HCT116 (cell line): ENCODE data around the gene ZNF575. TPM values are rescaled to one million over a fixed set of nuclear protein-coding genes. Genes with fewer than 3 reads are reported as not detected.

Source experiments
- ATAC-seq: fragments of 200-7000 bp; cut with Tn5 transposase; 2 replicates; pipeline ENCODE4 v1.9.1; 2020; ENCODE audit warnings: mild to moderate bottlenecking, moderate library complexity
- BruUV-seq: library from RNA; stranded (reverse); fragments of 400-500 nt; replicated peaks from 2 replicates; lab custom pipeline; 2021; lab: Mats Ljungman, UMichigan
- CTCF ChIA-PET: fragments of 300-600 bp; sonication (Branson Sonifier 250); formaldehyde crosslinking; loops from one replicate; lab custom pipeline; 2021; ENCODE audit warnings: antibody characterized with exemption; lab: Charles Lee
- POLR2A ChIA-PET: fragments of 300-600, 350-600 bp; sonication (Branson Sonifier 250); formaldehyde crosslinking; loops from one replicate; lab custom pipeline; 2021; ENCODE audit warnings: antibody characterized with exemption; lab: Charles Lee
- RAD21 ChIA-PET, 2 experiments: fragments of 300-600 bp; sonication (Branson Sonifier 250); formaldehyde crosslinking; loops; one replicate each; lab custom pipeline; 2023; ENCODE audit warnings: low total read pairs in 2 of 2; ENCODE audit not compliant: uncharacterized antibody in 2 of 2, unreplicated experiment in 2 of 2, low non-redundant PET in 1 of 2; lab: Charles Lee
- DNase-seq: peaks from one replicate; pipeline ENCODE4 v3.0.0-alpha.2; 2010; ENCODE audit warnings: low read depth, low spot score
- H2AFZ ChIP-seq: fragments of 200-600 bp; shearing (Covaris generic), sonication (generic); 2 replicates; pipeline ENCODE4 v1.6.1; 2017; ENCODE audit warnings: low read depth, mixed run types, mixed read lengths, antibody characterized with exemption, low read length; ENCODE audit not compliant: poor library complexity, severe bottlenecking
- H3K27ac ChIP-seq: 2 replicates; pipeline ENCODE4 v1.5.1; 2012; ENCODE audit warnings: low read depth, low read length
- H3K27me3 ChIP-seq: fragments of 200-600 bp; sonication (generic); 2 replicates; pipeline ENCODE4 v1.6.1; 2016; ENCODE audit warnings: mixed run types, low read length, mixed read lengths; ENCODE audit not compliant: insufficient read depth
- H3K36me3 ChIP-seq, 2 experiments: fragments of 200-500 bp in 1 of 2; fragments of 200-600 bp in 1 of 2; sonication (Bioruptor generic) in 1 of 2; sonication (generic) in 1 of 2; 2 replicates each; pipeline versions ENCODE4 v1.5.1 to v1.6.1; 2014 to 2016; ENCODE audit warnings: low read length in 2 of 2, inconsistent platforms in 1 of 2, mixed read lengths in 1 of 2, mixed run types in 1 of 2; ENCODE audit not compliant: insufficient read depth in 2 of 2, control insufficient read depth in 1 of 2
- H3K4me1 ChIP-seq, 2 experiments: fragments of 200-600 bp in 1 of 2; sonication (generic) in 1 of 2; 2 replicates each; pipeline versions ENCODE4 v1.5.1 to v1.6.1; 2012 to 2017; ENCODE audit warnings: low read length in 2 of 2, inconsistent platforms in 1 of 2, mild to moderate bottlenecking in 1 of 2, mixed read lengths in 1 of 2, mixed run types in 1 of 2, moderate library complexity in 1 of 2; ENCODE audit not compliant: insufficient read depth in 2 of 2, control insufficient read depth in 1 of 2
- H3K4me2 ChIP-seq: fragments of 200-600 bp; sonication (generic); 2 replicates; pipeline ENCODE4 v1.6.1; 2017; ENCODE audit warnings: mixed run types, low read length, mixed read lengths
- H3K4me3 ChIP-seq, 2 experiments: fragments of 200-600 bp in 1 of 2; sonication (generic) in 1 of 2; replicated peaks in 1 of 2; 2 replicates each; pipeline ENCODE4 v1.5.1; 2011 to 2016; ENCODE audit warnings: low read length in 2 of 2, control low read depth in 1 of 2, low read depth in 1 of 2, mild to moderate bottlenecking in 1 of 2, mixed read lengths in 1 of 2, mixed run types in 1 of 2
- H3K79me2 ChIP-seq: fragments of 200-600 bp; sonication (generic); 2 replicates; pipeline ENCODE4 v1.6.1; 2017; ENCODE audit warnings: mild to moderate bottlenecking, mixed run types, low read length, moderate library complexity, mixed read lengths; ENCODE audit not compliant: insufficient read depth
- H3K9ac ChIP-seq: fragments of 200-600 bp; sonication (generic); 2 replicates; pipeline ENCODE4 v1.6.1; 2016; ENCODE audit warnings: low read length, mixed read lengths
- H3K9me2 ChIP-seq: fragments of 200-600 bp; sonication (generic), shearing (Covaris generic); 2 replicates; pipeline ENCODE4 v1.6.1; 2017; ENCODE audit warnings: mixed run types, mild to moderate bottlenecking, moderate library complexity; ENCODE audit not compliant: insufficient read depth
- H3K9me3 ChIP-seq, 2 experiments: fragments of 200-500 bp in 1 of 2; fragments of 200-600 bp in 1 of 2; sonication (Bioruptor generic) in 1 of 2; sonication (generic) in 1 of 2; 2 replicates each; pipeline ENCODE4 v1.6.1; 2014 to 2017; ENCODE audit warnings: low read length in 2 of 2, mixed read lengths in 2 of 2, inconsistent platforms in 1 of 2, low read depth in 1 of 2, mild to moderate bottlenecking in 1 of 2, mixed run types in 1 of 2, moderate library complexity in 1 of 2; ENCODE audit not compliant: control insufficient read depth in 1 of 2, insufficient read depth in 1 of 2
- H4K20me1 ChIP-seq: fragments of 200-600 bp; sonication (generic), shearing (Covaris generic); 2 replicates; pipeline ENCODE4 v1.6.1; 2017; ENCODE audit warnings: mixed run types, mild to moderate bottlenecking, moderate library complexity; ENCODE audit not compliant: insufficient read depth
- ATF3 ChIP-seq: IDR thresholded peaks from 2 replicates; pipeline ENCODE4 v1.6.1; 2012
- EGR1 ChIP-seq: IDR thresholded peaks from 2 replicates; pipeline ENCODE4 v1.6.1; 2012; ENCODE audit warnings: low read depth
- EZH2 ChIP-seq: fragments of 200-600 bp; sonication (generic); IDR thresholded peaks from 2 replicates; pipeline ENCODE4 v1.6.1; 2017; ENCODE audit warnings: antibody characterized with exemption, mixed run types
- FOSL1 ChIP-seq: IDR thresholded peaks from 2 replicates; pipeline ENCODE4 v1.6.1; 2012; ENCODE audit warnings: low read depth
- POLR2A ChIP-seq: IDR thresholded peaks from 2 replicates; pipeline ENCODE4 v1.7.0; 2011; ENCODE audit warnings: borderline replicate concordance; ENCODE audit not compliant: insufficient read depth, insufficient read length; ENCODE audit errors: extremely low read depth
- POLR2AphosphoS5 ChIP-seq: IDR thresholded peaks from 2 replicates; pipeline ENCODE4 v1.6.1; 2011; ENCODE audit warnings: mild to moderate bottlenecking, low read depth, low read length, moderate library complexity
- RAD21 ChIP-seq: IDR thresholded peaks from 2 replicates; pipeline ENCODE4 v1.6.1; 2012; ENCODE audit warnings: low read depth, mild to moderate bottlenecking
- SP1 ChIP-seq: IDR thresholded peaks from 2 replicates; pipeline ENCODE4 v1.6.1; 2012; ENCODE audit warnings: low read depth
- ZFX ChIP-seq: fragments of 450-650 bp; IDR thresholded peaks from 2 replicates; pipeline ENCODE4 v1.6.1; 2017
- intact Hi-C: fragments of 100-400 bp; cut with micrococcal nuclease; formaldehyde crosslinking; loops from 2 replicates; pipeline ENCODE4 v1.10.0; 2022
- total RNA-seq: library from RNA; stranded (reverse); gene quantifications from one replicate; pipeline ENCODE4 v1.2.1, GENCODE V29; 2021; ENCODE audit not compliant: unreplicated experiment

The ZNF575 gene
- total RNA-seq, 1 experiment from 2014 or later = 1.9 TPM

- ChIA-PET POLR2A (no interaction called here), CTCF (interaction anchor here (1.0 kb wide), 1 partner anchor 9 kb away, joined by 8 read pairs; no protein-coding TSS in a partner anchor), RAD21 (no interaction called here)
These were observed 31.8 kb downstream of the ZNF575 start for GRCh38 chr19:43564800-43565199.

GRCh38 chr19:43569657-43570056 lies 36.7 kb downstream of the ZNF575 start:
- BruUV-seq = no TSS peak
- Histone ChIP-seq H3K27ac (no peak overlapping the region), H2AFZ (no peak overlapping the region), H3K4me3 (no peak overlapping the region), H3K4me2 (no peak overlapping the region), H4K20me1 (no peaks in the 10 kb centered on the region), H3K27me3 (no peaks in the 10 kb centered on the region), H3K4me1 (peaks cover 4% of the 10 kb centered on the region in 2 experiments; a peak in 2 of 4 replicates), H3K9me3 (no peaks in the 10 kb centered on the region), H3K79me2 (peaks cover 3% of the 10 kb centered on the region; the same call in 1 of the 2 replicates), H3K9ac (no peak overlapping the region), H3K9me2 (no peaks in the 10 kb centered on the region), H3K36me3 (no peaks in the 10 kb centered on the region)
- ChIA-PET CTCF (no interaction called here), POLR2A (no interaction called here), RAD21 (no interaction called here)
- DNase-seq (no peak), ATAC-seq (no peak)
- intact Hi-C loops = no loop called here
- no peak for TF ChIP-seq EGR1

More at GRCh38 chr19:43564800-43565199, 31.8 kb downstream of the ZNF575 start:
- BruUV-seq = no TSS peak
- H3K79me2 ChIP-seq = no peaks in the 10 kb centered on the region
- H3K27ac ChIP-seq = no peak overlapping the region
- DNase-seq = no peak
- H3K4me1 ChIP-seq = peaks cover 0 to 24% of the 10 kb centered on the region in 2 experiments; a peak in 2 of 4 replicates
- H4K20me1 ChIP-seq = no peaks in the 10 kb centered on the region
- no peak overlapping the region for H3K4me2 ChIP-seq
- H3K27me3 ChIP-seq = no peaks in the 10 kb centered on the region
- intact Hi-C loops = no loop called here
- TF ChIP-seq POLR2AphosphoS5 (no peak), EGR1 (no peak), RAD21 (no peak), EZH2 (no peak), FOSL1 (no peak), ATF3 (no peak), SP1 (no peak), POLR2A (no peak), ZFX (no peak)
- TF ChIP-seq, all 23 proteins: peak for 0
- Histone ChIP-seq H3K9me3 (no peaks in the 10 kb centered on the region), H3K36me3 (no peaks in the 10 kb centered on the region; a peak in 1 of 4 replicates), H3K9me2 (no peaks in the 10 kb centered on the region), H3K4me3 (no peak overlapping the region), H2AFZ (no peak overlapping the region), H3K9ac (no peak overlapping the region)
- no peak for ATAC-seq
